ENCODE measurements around the gene RNF175.

The RNF175 gene

GRCh38 chr4:153741541-153741940 lies 18.3 kb downstream of the RNF175 start:
- no peak for DNase-seq

GRCh38 chr4:153735906-153736461 lies 23.8 kb downstream of the RNF175 start:
- no peak for DNase-seq

- DNase-seq = peak; percentile 20
Observed at GRCh38 chr4:153733751-153734448, 25.9 kb downstream of the RNF175 start.

- DNase-seq = no peak
Observed at GRCh38 chr4:153731239-153731638, 28.6 kb downstream of the RNF175 start.

- no peak for DNase-seq
Observed at GRCh38 chr4:153729895-153730294, 29.9 kb downstream of the RNF175 start.

GRCh38 chr4:153728660-153729059 lies 31.2 kb downstream of the RNF175 start:
- no peak for DNase-seq

GRCh38 chr4:153728151-153728550 lies 31.7 kb downstream of the RNF175 start:
- no peak for DNase-seq

- DNase-seq = no peak
Observed at GRCh38 chr4:153725831-153726154, 34.0 kb downstream of the RNF175 start.

GRCh38 chr4:153725136-153725830 lies 34.5 kb downstream of the RNF175 start:
- DNase-seq = no peak

GRCh38 chr4:153724606-153725005 lies 35.2 kb downstream of the RNF175 start:
- peak; percentile 33 for DNase-seq

GRCh38 chr4:153722036-153722435 lies 37.8 kb downstream of the RNF175 start:
- DNase-seq = no peak

GRCh38 chr4:153713866-153714646 lies 45.8 kb downstream of the RNF175 start:
- DNase-seq = no peak

GRCh38 chr4:153710681-153711080 lies 49.1 kb downstream of the RNF175 start:
- DNase-seq = no peak

- no peak for DNase-seq
Observed at GRCh38 chr4:153706519-153706918, 53.3 kb downstream of the RNF175 start.

GRCh38 chr4:153705743-153706468 lies 53.9 kb downstream of the RNF175 start:
- no peak for DNase-seq

- no peak for DNase-seq
Observed at GRCh38 chr4:153704522-153704921, 55.3 kb downstream of the RNF175 start.

GRCh38 chr4:153684971-153685371 lies 74.9 kb downstream of the RNF175 start:
- DNase-seq = no peak

GRCh38 chr4:153684182-153684970 lies 75.4 kb downstream of the RNF175 start, which contains the start of gene TLR2:
TLR2 (plus strand) TSS chr4:153684280; CDS start chr4:153702908, 18,628 bp downstream.
- peak; percentile 36 for DNase-seq

- no peak for DNase-seq
Observed at GRCh38 chr4:153683763-153684181, 76.1 kb downstream of the RNF175 start.

- DNase-seq = no peak
Observed at GRCh38 chr4:153679486-153679885, 80.3 kb downstream of the RNF175 start.

GRCh38 chr4:153676984-153677383 lies 82.8 kb downstream of the RNF175 start:
- DNase-seq = no peak

GRCh38 chr4:153676486-153676885 lies 83.3 kb downstream of the RNF175 start:
- no peak for DNase-seq
